Neural progenitor cell (in vitro differentiated cells): ENCODE results near the gene LASP1. TPM values are rescaled to one million over a fixed set of nuclear protein-coding genes. Genes with fewer than 3 reads are reported as not detected.

Source experiments
- DNase-seq: peaks from one replicate; pipeline ENCODE4 v3.0.0-alpha.2; 2016; ENCODE audit warnings: low spot score
- H2AFZ ChIP-seq: fragments of 200-600 bp; sonication (generic); replicated peaks from 2 replicates; pipeline ENCODE4 v1.6.1; 2016; ENCODE audit warnings: antibody characterized with exemption
- H3F3A ChIP-seq: fragments of 200-600 bp; sonication (generic); 2 replicates; pipeline ENCODE4 v1.6.1; 2016; ENCODE audit warnings: antibody characterized with exemption, low read depth
- H3K27ac ChIP-seq: fragments of 200-600 bp; sonication (generic); 2 replicates; pipeline ENCODE4 v1.5.1; 2016; ENCODE audit warnings: mild to moderate bottlenecking
- H3K27me3 ChIP-seq: fragments of 200-600 bp; sonication (generic); 2 replicates; pipeline ENCODE4 v1.6.1; 2016; ENCODE audit warnings: mild to moderate bottlenecking, moderate library complexity
- H3K36me3 ChIP-seq: fragments of 200-600 bp; sonication (generic); 2 replicates; pipeline ENCODE4 v1.5.1; 2016
- H3K4me1 ChIP-seq: fragments of 200-600 bp; sonication (generic); 2 replicates; pipeline ENCODE4 v1.6.1; 2016; ENCODE audit warnings: mixed run types
- H3K4me2 ChIP-seq: fragments of 200-600 bp; sonication (generic); 2 replicates; pipeline ENCODE4 v1.6.1; 2016
- H3K4me3 ChIP-seq: fragments of 200-600 bp; sonication (generic); 2 replicates; pipeline ENCODE4 v1.5.1; 2016
- H3K79me2 ChIP-seq: fragments of 200-600 bp; sonication (generic); 2 replicates; pipeline ENCODE4 v1.6.1; 2016; ENCODE audit warnings: low read depth
- H3K9ac ChIP-seq: fragments of 200-600 bp; sonication (generic); 2 replicates; pipeline ENCODE4 v1.6.1; 2016
- H3K9me3 ChIP-seq: fragments of 200-600 bp; sonication (generic); 2 replicates; pipeline ENCODE4 v1.5.1; 2016; ENCODE audit warnings: low read depth
- H4K20me1 ChIP-seq: fragments of 200-600 bp; sonication (generic); 2 replicates; pipeline ENCODE4 v1.6.1; 2016; ENCODE audit warnings: low read depth
- H3K27ac Mint-ChIP-seq: 3 replicates; pipeline ENCODE4 v1.8.0; 2021; ENCODE audit warnings: mixed read lengths
- H3K27me3 Mint-ChIP-seq: 2 replicates; pipeline ENCODE4 v1.8.0; 2022; ENCODE audit warnings: low read depth, mild to moderate bottlenecking, inconsistent platforms, moderate library complexity, mixed read lengths; ENCODE audit not compliant: insufficient read depth
- H3K36me3 Mint-ChIP-seq: 3 replicates; pipeline ENCODE4 v1.8.0; 2021; ENCODE audit warnings: mixed read lengths
- H3K4me1 Mint-ChIP-seq: 3 replicates; pipeline ENCODE4 v1.8.0; 2021; ENCODE audit warnings: mixed read lengths
- H3K4me3 Mint-ChIP-seq: 3 replicates; pipeline ENCODE4 v1.8.0; 2021; ENCODE audit warnings: mild to moderate bottlenecking, moderate library complexity, mixed read lengths
- H3K9me3 Mint-ChIP-seq: 3 replicates; pipeline ENCODE4 v1.8.0; 2020; ENCODE audit warnings: mixed read lengths
- EZH2 ChIP-seq: fragments of 200-600 bp; sonication (generic); IDR thresholded peaks from 2 replicates; pipeline ENCODE4 v1.6.1; 2017; ENCODE audit warnings: antibody characterized with exemption, mild to moderate bottlenecking, moderate library complexity
- EZH2phosphoT487 ChIP-seq: fragments of 200-600 bp; sonication (generic); IDR thresholded peaks from 2 replicates; pipeline ENCODE4 v1.6.1; 2017; ENCODE audit warnings: antibody characterized with exemption
- total RNA-seq: library from RNA; depleted of rRNA; stranded (reverse); fragments of >200 nt; gene quantifications from 2 replicates; pipeline ENCODE4 v1.2.3, GENCODE V29; 2015; ENCODE audit warnings: low replicate concordance
- TF ChIP-seq, protein P1 (sequence below): fragments of 200-600 bp; sonication (generic); IDR thresholded peaks from 2 replicates; pipeline ENCODE4 v1.5.1; 2017; ENCODE audit warnings: antibody characterized with exemption, mild to moderate bottlenecking

LASP1 gene
- total RNA-seq, 1 donor from 2014 or later = 45.2 TPM

DNA sequence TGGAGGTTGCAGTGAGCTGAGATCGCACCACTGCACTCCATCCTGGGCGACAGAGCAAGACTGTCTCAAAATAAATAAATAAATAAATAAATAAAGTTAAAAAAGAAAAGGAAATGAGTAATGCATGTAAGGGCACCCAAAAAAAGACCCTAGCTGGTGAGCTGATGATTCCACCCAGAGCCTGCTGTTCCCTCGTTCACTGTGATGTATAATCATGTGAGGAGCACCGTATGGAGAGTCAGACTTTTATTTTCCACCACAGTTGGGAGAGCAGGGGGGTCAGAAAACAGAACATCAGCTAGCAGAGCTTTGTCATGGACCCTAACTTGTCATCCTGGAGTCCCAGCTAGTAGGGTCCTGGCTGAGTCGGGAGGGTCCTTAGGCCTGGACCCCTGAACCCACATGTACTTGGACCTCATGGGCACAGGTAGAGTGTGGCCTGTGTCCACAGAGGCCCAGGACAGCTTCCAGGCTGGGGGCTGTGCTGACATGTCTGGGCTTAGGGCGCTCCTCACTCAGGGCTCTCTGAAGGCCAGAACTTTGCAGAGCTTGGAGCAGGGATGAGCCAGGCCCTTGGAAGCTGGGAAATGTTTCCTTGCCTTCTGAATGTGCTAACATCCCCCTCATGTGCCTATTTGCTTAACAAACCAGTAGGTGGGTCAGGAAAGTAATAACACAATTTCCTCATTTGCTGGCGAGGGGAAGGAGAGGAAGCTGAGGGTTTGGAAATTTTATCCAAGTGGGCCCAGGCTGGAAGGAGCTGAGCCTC, 36.8 kb downstream of the LASP1 start:
- H3K9me3 ChIP-seq = no peaks in the 10 kb centered on the region
- H3K27me3 ChIP-seq = no peaks in the 10 kb centered on the region
- H3K4me1 ChIP-seq = peaks cover 12% of the 10 kb centered on the region
- Mint-ChIP-seq H3K27ac (no peak overlapping the region), H3K9me3 (no peaks in the 10 kb centered on the region), H3K4me1 (peaks cover 11% of the 10 kb centered on the region), H3K36me3 (peaks cover 7% of the 10 kb centered on the region), H3K27me3 (peaks cover 2% of the 10 kb centered on the region), H3K4me3 (no peak overlapping the region)
- H3K36me3 ChIP-seq = no peaks in the 10 kb centered on the region
- H2AFZ ChIP-seq = no peak overlapping the region
- TF ChIP-seq EZH2 = no peak
- no peak for TF ChIP-seq EZH2phosphoT487
- TF ChIP-seq, protein P1, sequence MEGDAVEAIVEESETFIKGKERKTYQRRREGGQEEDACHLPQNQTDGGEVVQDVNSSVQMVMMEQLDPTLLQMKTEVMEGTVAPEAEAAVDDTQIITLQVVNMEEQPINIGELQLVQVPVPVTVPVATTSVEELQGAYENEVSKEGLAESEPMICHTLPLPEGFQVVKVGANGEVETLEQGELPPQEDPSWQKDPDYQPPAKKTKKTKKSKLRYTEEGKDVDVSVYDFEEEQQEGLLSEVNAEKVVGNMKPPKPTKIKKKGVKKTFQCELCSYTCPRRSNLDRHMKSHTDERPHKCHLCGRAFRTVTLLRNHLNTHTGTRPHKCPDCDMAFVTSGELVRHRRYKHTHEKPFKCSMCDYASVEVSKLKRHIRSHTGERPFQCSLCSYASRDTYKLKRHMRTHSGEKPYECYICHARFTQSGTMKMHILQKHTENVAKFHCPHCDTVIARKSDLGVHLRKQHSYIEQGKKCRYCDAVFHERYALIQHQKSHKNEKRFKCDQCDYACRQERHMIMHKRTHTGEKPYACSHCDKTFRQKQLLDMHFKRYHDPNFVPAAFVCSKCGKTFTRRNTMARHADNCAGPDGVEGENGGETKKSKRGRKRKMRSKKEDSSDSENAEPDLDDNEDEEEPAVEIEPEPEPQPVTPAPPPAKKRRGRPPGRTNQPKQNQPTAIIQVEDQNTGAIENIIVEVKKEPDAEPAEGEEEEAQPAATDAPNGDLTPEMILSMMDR = no peak
- H3K79me2 ChIP-seq = peaks cover 6% of the 10 kb centered on the region
- H4K20me1 ChIP-seq = peaks cover 7% of the 10 kb centered on the region
- H3K4me3 ChIP-seq = no peak overlapping the region
- DNase-seq = no peak
- no peak overlapping the region for H3K4me2 ChIP-seq
- peaks cover 6% of the 10 kb centered on the region for H3F3A ChIP-seq
- H3K27ac ChIP-seq = peak overlapping the region; percentile 0
- H3K9ac ChIP-seq = no peak overlapping the region

DNA sequence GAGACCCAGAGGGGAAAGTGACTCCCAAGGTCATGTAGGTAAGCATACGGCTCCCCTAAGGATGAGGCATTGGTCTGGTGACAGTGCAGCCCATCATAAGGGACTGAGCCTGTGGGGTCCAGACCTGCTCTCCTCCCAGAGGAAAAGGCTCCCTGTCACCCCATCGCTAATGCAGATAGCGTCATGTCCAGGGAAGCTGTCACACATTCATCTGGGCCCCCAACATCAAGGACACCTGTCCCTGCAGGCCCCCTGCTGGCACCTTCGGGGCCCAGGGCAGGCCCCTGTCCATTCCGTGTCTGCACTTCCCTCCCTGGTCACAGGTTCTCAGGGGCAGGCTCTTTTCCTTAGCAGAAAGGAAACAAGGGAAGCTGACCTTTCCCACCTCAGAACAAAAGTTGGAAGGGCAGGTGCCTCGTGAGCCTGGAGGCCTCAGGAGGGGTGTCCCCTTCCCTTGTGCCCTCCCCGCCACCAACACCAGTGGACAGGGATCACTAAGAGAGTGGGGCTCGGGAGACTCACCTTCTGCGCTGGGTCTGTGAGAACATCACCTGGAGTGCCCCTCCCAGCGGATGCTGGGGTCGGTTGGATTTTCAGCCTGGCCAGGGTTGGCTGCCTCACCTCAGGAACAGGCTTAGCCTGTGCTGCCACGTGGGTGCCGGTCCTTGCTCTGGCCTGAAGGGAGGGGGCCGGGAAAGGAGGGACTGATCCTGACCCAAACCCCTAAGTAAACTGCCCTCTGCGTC, 38.2 kb downstream of the LASP1 start:
- H3K4me1 ChIP-seq = peaks cover 12% of the 10 kb centered on the region
- TF ChIP-seq EZH2 = no peak
- TF ChIP-seq, protein P1 = no peak
- TF ChIP-seq EZH2phosphoT487 = no peak
- no peak overlapping the region for H3K27ac ChIP-seq
- no peak overlapping the region for H3K4me2 ChIP-seq
- Mint-ChIP-seq H3K27ac (no peak overlapping the region), H3K36me3 (peaks cover 7% of the 10 kb centered on the region), H3K9me3 (no peaks in the 10 kb centered on the region), H3K4me3 (no peak overlapping the region), H3K4me1 (peaks cover 11% of the 10 kb centered on the region), H3K27me3 (peaks cover 2% of the 10 kb centered on the region)
- no peaks in the 10 kb centered on the region for H3K27me3 ChIP-seq
- DNase-seq = no peak
- no peaks in the 10 kb centered on the region for H3K9me3 ChIP-seq
- peaks cover 6% of the 10 kb centered on the region for H3F3A ChIP-seq
- no peak overlapping the region for H2AFZ ChIP-seq
- no peaks in the 10 kb centered on the region for H3K36me3 ChIP-seq
- peaks cover 6% of the 10 kb centered on the region for H3K79me2 ChIP-seq
- no peak overlapping the region for H3K4me3 ChIP-seq
- no peak overlapping the region for H3K9ac ChIP-seq
- H4K20me1 ChIP-seq = peaks cover 7% of the 10 kb centered on the region

DNA sequence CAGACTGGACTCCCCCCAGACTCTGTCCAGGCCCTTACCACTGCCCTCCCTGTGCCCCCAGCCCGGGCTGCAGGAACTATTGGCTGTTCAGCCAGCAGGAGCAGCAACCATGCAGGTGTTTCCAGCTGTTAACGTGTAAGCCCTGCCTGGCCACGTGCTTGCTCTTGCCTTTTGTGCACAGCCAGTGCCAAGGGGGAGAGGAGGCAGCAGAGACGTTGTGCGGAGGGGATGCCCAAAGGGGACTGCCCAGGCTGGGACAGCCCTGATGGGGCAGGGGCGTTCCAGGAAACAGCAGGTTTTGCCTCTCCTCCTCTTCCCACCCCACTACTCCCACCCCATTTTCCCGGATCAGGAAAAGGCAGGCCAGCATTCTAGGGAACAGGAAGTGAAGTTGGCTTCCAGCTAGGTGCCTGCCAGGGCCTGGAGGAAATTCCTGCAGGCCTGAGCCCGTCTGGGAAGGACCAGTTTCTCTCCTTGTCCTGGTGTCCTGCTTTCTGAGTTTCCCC, 38.9 kb downstream of the LASP1 start:
- Mint-ChIP-seq H3K27ac (no peak overlapping the region), H3K36me3 (peaks cover 6% of the 10 kb centered on the region), H3K27me3 (peaks cover 4% of the 10 kb centered on the region), H3K4me3 (no peak overlapping the region), H3K4me1 (peaks cover 11% of the 10 kb centered on the region), H3K9me3 (no peaks in the 10 kb centered on the region)
- Histone ChIP-seq H3K79me2 (peaks cover 6% of the 10 kb centered on the region), H3F3A (peaks cover 6% of the 10 kb centered on the region), H3K4me2 (no peak overlapping the region), H3K9me3 (no peaks in the 10 kb centered on the region), H3K9ac (no peak overlapping the region), H3K27me3 (no peaks in the 10 kb centered on the region), H3K4me1 (peaks cover 12% of the 10 kb centered on the region), H3K4me3 (no peak overlapping the region), H4K20me1 (peaks cover 7% of the 10 kb centered on the region), H3K36me3 (no peaks in the 10 kb centered on the region), H2AFZ (no peak overlapping the region), H3K27ac (no peak overlapping the region)
- TF ChIP-seq, protein P1 = no peak
- TF ChIP-seq EZH2 (no peak), EZH2phosphoT487 (no peak)
- no peak for DNase-seq
